NB4 (cell line): ENCODE measurements around the gene PLEKHH2.

ENCODE experiments used
- DNase-seq: peaks from one replicate; pipeline ENCODE4 v3.0.0; 2010; ENCODE audit warnings: low read depth
- H3K4me3 ChIP-seq: one replicate; pipeline ENCODE4 v1.5.1; 2011; ENCODE audit warnings: mild to moderate bottlenecking, low read depth, low read length, moderate library complexity
- MYC ChIP-seq: IDR thresholded peaks from 2 replicates; pipeline ENCODE4 v1.6.1; 2011; ENCODE audit warnings: low read depth, low read length
- POLR2A ChIP-seq: IDR thresholded peaks from 2 replicates; pipeline ENCODE4 v1.6.1; 2011; ENCODE audit warnings: mild to moderate bottlenecking; ENCODE audit not compliant: insufficient read length; ENCODE audit errors: extremely low read depth
- TF ChIP-seq, protein P1 (sequence below): IDR thresholded peaks from one replicate; pipeline ENCODE4 v1.5.1; 2012; ENCODE audit warnings: low read depth, low read length
- TF ChIP-seq, protein P2 (sequence below): IDR thresholded peaks from 2 replicates; pipeline ENCODE4 v1.6.1; 2011; ENCODE audit warnings: low read depth, low read length

The PLEKHH2 gene

DNA sequence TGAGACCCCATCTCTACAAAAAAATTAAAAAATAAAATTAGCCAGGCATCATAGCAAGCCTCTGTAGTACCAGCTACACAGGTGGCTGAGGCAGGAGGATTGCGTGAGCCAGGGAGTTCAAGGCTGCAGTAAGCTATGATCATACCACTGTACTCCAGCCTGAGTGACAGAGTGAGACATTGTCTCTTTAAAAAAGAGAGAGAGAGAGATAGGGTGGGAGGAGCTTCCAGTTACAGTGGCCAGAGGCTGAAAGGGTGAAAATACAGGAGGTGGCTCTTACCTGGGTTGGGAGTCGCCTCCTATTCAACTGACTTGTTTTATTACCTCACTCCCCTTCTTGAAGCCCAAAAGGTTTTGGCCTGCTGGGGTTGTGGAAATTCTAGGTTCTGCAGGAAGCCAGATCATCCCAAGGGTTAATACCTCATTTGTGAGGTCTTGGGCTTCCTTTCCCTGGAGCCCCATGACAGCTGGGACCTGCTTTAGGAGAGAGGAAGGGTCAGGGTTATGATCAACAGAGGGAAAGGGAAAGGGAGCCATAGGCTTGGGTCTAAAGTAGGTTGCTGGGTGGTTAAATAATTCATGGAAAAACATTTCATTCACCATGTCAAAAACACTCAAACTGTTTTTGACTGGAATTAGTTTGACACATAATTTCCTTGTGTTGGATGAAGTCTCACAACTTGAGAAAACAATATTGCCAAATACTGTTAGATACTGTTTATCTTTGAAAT is 154.1 kb downstream of the PLEKHH2 start:
- TF ChIP-seq, protein P1, sequence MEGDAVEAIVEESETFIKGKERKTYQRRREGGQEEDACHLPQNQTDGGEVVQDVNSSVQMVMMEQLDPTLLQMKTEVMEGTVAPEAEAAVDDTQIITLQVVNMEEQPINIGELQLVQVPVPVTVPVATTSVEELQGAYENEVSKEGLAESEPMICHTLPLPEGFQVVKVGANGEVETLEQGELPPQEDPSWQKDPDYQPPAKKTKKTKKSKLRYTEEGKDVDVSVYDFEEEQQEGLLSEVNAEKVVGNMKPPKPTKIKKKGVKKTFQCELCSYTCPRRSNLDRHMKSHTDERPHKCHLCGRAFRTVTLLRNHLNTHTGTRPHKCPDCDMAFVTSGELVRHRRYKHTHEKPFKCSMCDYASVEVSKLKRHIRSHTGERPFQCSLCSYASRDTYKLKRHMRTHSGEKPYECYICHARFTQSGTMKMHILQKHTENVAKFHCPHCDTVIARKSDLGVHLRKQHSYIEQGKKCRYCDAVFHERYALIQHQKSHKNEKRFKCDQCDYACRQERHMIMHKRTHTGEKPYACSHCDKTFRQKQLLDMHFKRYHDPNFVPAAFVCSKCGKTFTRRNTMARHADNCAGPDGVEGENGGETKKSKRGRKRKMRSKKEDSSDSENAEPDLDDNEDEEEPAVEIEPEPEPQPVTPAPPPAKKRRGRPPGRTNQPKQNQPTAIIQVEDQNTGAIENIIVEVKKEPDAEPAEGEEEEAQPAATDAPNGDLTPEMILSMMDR, result no peak
- TF ChIP-seq, protein P2, sequence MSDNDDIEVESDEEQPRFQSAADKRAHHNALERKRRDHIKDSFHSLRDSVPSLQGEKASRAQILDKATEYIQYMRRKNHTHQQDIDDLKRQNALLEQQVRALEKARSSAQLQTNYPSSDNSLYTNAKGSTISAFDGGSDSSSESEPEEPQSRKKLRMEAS, result no peak
- TF ChIP-seq MYC (no peak), POLR2A (no peak)
- no peak for DNase-seq
- H3K4me3 ChIP-seq, result no peak overlapping the region

DNA sequence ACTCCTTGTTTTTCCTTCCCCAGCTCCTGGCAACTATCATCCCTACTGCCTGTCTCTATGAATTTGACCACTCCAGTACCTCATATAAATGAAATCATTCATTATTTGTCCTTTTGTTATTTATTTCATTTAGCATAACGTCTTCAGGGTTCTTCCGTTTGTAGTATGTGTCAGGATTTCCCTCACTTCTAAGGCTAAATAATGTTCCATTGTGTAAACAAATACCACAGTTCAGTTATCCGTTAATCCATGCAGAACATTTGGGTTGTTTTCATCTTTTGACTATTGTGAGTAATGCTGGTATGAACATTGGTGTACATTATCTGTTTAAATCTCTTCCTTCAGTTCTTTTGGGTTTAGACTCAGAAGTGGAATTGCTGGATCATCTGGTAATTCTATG is 155.6 kb downstream of the PLEKHH2 start:
- TF ChIP-seq, protein P1, result no peak
- TF ChIP-seq MYC (no peak), POLR2A (no peak)
- TF ChIP-seq, protein P2, result no peak
- H3K4me3 ChIP-seq, result no peak overlapping the region
- DNase-seq, result no peak

DNA sequence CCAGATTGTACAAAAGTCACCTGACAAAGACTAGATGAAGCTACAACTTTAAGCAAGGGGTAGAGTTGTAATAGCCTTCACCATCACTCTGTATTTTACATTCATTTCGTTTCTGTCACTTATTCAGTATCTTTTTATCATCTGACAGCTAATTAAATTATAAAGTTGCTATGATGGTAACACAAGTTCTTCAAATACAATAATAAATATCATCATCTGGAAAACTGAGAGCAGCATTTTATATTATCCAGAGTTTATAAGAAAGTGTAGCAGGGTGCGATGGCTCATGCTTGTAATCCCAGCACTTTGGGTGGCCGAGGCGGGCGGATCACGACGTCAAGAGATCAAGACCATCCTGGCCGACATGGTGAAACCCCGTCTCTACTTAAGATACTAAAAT is 157.9 kb downstream of the PLEKHH2 start:
- no peak overlapping the region for H3K4me3 ChIP-seq
- TF ChIP-seq, protein P2, result no peak
- TF ChIP-seq POLR2A (no peak), MYC (no peak)
- TF ChIP-seq, protein P1, result no peak

DNA sequence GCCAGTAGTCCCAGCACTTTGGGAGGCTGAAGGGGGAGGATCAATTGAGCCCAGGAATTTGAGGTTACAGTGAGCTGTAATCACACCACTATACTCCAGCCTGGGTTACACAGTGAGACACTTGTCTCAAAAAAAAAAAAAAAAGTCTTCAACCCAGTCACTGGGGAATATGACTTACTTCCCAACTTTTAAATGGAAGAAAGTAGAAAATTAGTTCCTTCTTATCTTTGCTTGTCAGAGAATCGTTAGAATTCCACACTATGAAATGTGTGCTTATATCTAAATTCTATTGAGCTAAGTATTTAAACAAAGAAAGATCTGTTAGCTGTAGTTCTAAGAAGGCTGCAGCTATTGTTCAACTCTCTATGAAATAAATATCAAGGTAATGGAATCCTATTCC is 159.1 kb downstream of the PLEKHH2 start:
- TF ChIP-seq, protein P2, result no peak
- TF ChIP-seq POLR2A (no peak), MYC (no peak)
- TF ChIP-seq, protein P1, result no peak
- no peak for DNase-seq
- H3K4me3 ChIP-seq, result no peak overlapping the region

More for the DNA sequence above, 157.9 kb downstream of the PLEKHH2 start:
- no peak for DNase-seq

DNA sequence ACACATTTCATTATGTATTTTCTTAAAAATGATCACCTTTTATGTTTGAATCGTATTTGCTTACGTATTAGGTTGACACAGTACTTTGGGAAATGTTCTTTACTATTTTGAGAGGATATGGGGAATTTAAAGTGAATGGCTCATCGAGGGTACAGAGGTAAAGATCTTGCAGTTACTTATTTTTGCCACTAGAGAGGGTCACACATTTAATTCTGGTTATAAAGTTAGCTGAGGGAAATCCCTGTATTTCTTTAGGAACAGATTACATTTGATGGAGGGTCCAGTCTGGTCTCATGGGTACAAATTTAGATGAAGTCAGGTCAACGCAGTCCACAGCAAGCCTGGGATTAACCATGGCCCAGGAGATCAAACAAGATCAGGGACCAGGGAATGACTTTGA is 161.2 kb downstream of the PLEKHH2 start:
- H3K4me3 ChIP-seq, result no peak overlapping the region
- DNase-seq, result peak; percentile 9
- TF ChIP-seq POLR2A, result no peak
- TF ChIP-seq, protein P1, result peak; percentile 12

DNA sequence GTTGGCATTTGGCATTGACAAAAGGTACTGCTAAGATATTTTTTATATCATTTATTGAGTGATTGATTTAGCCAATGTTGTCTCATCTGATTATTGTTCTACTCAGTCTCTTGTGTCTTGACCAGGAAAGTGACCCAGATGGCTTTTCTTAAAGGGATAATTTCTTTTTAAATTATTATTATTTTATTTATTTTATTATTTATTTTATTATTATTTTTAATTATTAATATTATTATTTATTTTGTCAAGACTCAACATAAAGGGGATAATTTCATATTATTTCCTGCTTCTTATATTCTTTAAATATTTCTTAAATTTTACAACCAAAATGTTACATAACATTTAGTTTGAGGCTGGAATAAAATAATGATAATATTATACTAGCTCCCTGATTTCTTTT is 163.8 kb downstream of the PLEKHH2 start:
- no peak overlapping the region for H3K4me3 ChIP-seq
- DNase-seq, result no peak
- TF ChIP-seq, protein P2, result no peak
- TF ChIP-seq, protein P1, result no peak
- no peak for TF ChIP-seq MYC
